GM19099 (cell line): ENCODE data around the gene ELK4.
A peak's percentile ranks its signal among the peaks of the same experiment; 100 is the strongest.

Experiments used
- POLR2A ChIP-seq: IDR thresholded peaks from 3 replicates; pipeline ENCODE4 v1.6.1; 2011; ENCODE audit warnings: low read depth; ENCODE audit not compliant: insufficient read length; ENCODE audit errors: extremely low read depth

The ELK4 gene, protein sequence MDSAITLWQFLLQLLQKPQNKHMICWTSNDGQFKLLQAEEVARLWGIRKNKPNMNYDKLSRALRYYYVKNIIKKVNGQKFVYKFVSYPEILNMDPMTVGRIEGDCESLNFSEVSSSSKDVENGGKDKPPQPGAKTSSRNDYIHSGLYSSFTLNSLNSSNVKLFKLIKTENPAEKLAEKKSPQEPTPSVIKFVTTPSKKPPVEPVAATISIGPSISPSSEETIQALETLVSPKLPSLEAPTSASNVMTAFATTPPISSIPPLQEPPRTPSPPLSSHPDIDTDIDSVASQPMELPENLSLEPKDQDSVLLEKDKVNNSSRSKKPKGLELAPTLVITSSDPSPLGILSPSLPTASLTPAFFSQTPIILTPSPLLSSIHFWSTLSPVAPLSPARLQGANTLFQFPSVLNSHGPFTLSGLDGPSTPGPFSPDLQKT

GRCh38 chr1:205631768-205632668 is at the start of gene ELK4:
Gene ELK4 (minus strand): TSS chr1:205632011. CDS start chr1:205623882, 8,129 bp downstream.
- peak; percentile 92 for TF ChIP-seq POLR2A

DNA sequence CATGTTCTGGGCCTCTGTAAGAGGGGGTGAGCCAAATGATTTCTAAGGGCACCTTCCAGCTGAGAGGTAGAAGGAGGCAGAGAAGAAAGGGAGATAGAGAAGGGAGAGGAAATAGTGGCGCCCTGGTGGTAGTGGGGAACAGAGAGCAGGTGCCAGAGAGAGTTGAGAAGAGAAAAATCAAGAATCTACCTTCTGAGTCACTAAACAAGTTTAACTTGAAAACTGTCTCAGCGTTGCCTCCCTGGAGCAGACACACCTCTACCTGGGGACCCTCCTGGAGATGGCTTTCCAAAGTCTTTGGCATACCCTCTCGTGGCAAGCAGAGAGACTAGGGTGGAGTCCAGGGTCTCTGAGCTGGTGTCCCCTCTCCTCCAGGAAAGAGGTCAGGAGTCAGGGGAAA is 49.6 kb upstream of the ELK4 start:
- TF ChIP-seq POLR2A = no peak

DNA sequence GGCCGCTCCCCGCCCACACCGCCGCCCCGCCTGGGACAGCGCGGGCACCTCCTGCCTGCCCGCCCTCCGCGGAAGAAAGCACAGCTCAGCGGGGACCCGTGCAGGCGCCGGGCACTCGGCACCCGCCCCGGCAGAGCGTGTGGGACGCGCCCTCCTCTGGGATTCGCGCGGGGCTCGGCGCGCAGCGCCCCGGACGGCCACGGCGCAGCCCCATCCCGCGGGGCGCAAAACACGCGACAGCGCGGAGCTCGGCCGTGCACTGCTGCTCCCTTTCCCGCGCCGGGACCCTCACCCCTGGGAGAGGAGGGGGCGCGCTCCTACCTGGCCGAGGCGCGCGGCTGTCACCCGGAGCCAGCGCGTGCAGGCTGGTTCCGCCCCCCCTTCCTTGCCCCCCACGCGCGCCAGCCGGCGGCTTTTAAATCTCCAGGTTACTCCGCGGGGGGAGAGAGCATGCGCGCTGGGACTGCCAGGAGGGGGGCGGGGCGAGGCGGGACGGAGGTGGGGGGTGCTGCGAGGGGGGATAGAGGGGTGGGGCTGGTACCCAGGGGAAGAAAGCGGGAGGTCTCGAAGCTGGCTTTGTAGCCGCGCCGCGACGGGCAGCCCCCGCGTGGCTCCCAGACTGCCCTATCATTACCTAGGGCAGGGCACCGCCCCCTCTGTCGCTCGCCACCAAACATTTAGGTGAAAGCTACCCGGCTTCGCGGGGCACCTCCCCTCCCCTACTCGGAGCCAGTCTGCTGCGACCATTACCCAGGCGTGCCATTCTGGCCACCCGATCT is 48.5 kb upstream of the ELK4 start, which contains the start of gene SLC45A3:
Gene SLC45A3, minus strand, starts transcription at position 437 of the 779 bp plus-strand sequence. CDS start 15,853 bp downstream, outside the sequence.
- TF ChIP-seq POLR2A = no peak

DNA sequence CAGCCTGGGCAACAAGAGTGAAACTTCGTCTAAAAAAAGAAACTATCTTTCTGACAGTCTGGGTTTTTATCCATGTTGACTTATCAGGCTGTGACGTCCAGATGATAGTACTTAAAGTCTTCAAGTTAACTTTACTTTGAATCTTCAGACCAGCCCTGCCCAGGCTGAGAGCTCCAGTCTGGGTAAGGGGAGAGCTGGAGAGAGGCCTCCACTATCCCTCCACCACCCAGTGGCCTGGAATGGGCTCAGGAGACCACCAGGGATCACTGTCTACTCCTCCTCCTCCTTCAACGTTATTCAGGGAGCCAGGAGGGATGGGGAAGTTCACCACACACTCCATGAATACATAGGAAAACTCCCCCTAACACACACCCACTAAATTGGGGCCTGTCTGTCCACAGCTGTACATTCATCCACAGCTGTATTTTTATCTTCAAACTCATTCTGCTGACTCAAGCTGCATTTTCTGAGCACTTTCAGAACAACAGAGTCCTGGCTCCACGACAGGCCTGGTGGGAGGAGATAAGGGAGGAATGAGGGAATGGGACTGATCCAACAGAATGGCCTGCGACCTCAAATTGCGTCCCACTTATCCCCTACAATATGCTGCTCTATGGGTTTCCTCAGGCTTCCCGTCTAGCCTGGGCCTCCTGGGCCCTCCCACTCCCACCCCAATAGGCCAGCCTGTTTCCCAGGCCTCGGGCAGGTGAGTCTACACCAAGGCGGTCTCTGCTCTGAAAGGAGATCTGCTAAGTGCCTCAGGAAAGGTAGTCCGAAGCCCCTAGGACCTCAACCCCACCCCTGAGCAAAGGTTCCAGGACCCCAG is 46.7 kb upstream of the ELK4 start:
- no peak for TF ChIP-seq POLR2A

- no peak for TF ChIP-seq POLR2A
Observed at GRCh38 chr1:205677167-205677566, 45.4 kb upstream of the ELK4 start.

DNA sequence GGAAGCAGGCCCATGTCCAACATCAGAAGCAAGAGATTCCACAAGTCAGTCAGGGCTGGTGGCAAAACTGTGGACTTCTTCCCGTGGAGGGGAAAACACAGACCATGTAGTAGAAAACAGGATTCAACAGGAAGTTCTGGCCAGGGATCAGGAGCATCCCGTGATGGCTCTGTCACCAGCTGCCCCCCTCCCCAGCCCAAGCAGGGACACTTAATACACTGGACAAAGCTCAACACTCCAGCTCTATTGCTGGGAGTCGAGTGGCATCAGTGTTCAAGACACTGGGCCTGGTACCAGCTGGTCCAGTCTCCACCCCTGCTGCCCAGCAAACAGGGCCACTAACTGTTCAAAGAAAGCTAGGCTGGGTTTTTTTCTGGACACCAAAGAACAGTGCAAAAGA is 44.8 kb upstream of the ELK4 start:
- TF ChIP-seq POLR2A = no peak

DNA sequence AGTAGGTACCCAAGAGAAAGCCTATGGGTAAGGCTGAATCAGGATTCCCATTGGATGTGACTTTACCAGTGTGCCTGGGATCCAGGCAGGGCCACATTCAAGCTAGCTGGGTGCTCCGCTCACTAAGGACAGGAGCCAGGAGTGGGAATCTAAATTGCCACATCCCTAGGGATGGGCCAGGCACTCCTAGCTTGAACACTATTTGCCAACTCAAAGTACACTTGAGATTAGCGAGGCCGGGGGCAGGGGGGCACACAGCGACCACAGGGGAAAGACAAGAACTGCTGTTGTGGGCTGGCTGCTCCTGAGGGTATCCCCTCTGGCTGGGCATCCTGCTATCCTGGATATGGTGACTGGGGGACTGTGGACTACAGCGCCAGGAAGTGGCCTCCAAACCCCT is 44.2 kb upstream of the ELK4 start:
- TF ChIP-seq POLR2A = no peak

- no peak for TF ChIP-seq POLR2A
Observed at GRCh38 chr1:205675247-205675646, 43.4 kb upstream of the ELK4 start.

DNA sequence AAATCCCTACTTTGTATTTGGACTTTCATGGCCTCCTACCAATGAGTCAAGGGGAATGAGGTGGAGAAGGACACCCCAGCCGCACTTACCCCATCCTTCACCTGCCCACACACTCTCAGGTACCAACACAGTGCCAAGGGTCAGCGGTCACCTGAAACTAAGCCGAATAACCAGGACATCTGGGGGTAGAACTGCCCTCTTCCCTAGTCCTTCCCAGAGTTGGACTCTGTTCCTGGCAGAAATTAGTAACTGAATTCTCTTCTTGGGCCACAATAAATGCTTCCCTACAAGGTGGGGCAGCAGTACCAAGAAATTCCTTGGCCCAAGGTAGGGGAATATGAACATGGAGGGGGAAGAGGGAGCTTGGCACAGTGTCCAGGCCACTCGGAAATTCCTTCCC is 41.2 kb upstream of the ELK4 start:
- no peak for TF ChIP-seq POLR2A

DNA sequence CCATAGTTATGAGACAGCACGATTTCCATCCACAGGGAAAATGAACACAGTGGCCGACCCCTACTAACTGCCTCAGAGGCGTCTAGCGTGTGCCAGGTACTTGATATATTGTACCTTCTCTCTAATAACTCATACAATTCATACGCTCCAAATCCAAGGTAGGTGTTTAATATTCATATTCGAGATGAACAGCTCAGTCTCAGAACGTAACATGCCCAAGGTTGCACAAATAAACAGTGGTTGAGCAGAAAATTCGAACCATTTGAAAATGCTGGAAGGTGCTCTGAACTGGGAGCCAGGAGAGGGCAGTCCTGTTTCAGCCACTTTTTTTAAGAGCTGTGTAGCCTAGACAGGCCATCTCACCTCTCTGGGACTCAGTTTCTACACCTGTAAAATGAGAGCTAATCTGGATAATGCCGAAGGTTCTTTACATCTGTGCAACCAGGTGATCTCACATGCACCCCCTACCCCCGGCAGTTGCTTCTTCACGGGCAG is 40.6 kb upstream of the ELK4 start:
- no peak for TF ChIP-seq POLR2A

- no peak for TF ChIP-seq POLR2A
Observed at GRCh38 chr1:205670611-205671430, 39.0 kb upstream of the ELK4 start.

DNA sequence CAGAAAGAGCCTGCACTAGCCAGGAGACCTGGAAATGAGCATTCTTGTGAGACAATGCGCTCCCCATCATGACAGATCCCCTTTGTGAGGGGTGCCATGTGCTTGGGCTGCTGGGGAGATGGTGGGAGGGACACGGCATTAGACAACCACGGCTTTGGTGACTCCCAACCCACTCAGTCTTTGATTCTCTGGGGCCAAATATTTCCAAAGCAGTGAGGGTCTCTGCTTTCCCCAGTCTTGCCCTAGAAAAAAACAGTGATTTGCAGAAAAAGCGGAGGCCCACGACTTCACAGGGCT is 38.3 kb upstream of the ELK4 start:
- TF ChIP-seq POLR2A = no peak
